Activated CD8-positive, alpha-beta memory T cell treated with anti-CD3 and anti-CD28 coated beads for 24 hours (primary cell): ENCODE results near the gene SUPT5H.
"Not testable (repeated sequence)": the region's sequence is repeated elsewhere in the genome, so short reads cannot be mapped to it uniquely, and the experiment has no call there.

Experiments used
- DNase-seq: peaks from one replicate; pipeline ENCODE4 v3.0.0-alpha.2; 2020

The SUPT5H gene

DNA sequence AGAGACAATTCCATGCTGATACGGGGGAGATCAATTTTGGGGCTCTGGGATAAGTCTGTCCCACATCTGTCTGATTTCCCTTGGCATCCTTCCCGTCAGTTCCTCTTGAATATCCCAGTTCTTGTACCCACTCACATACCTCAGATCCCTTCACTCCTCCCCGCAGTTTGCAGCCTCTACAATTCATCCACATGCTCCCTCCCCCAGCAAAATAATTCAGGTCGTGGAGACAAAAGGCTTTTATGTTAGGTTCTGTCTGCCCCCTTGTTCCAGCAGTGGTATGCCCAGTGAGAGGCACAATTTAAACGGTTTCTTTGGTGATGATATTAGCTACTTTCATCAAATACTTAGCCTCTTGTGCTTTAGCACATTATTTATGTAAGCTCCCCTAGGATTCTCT is 19.2 kb upstream of the SUPT5H start:
- DNase-seq, result no peak

DNA sequence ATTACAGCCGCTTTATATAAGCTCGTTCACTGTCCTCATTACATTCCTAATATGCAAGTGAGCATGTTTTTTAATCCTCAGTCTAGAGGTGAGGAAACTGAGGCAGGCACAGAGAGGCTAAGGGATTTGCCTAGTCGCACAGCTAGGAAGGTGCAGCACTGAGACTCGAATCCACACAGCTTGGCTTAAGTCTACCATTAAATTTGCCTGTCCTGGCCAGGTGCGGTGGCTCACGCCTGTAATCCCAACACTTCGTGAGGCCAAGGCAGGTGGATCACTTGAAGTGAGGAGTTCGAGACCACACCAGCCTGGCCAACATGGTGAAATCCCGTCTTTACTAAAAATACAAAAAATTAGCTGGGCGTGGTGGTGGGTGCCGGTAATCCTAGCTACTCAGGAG is 17.7 kb upstream of the SUPT5H start:
- no peak for DNase-seq

DNA sequence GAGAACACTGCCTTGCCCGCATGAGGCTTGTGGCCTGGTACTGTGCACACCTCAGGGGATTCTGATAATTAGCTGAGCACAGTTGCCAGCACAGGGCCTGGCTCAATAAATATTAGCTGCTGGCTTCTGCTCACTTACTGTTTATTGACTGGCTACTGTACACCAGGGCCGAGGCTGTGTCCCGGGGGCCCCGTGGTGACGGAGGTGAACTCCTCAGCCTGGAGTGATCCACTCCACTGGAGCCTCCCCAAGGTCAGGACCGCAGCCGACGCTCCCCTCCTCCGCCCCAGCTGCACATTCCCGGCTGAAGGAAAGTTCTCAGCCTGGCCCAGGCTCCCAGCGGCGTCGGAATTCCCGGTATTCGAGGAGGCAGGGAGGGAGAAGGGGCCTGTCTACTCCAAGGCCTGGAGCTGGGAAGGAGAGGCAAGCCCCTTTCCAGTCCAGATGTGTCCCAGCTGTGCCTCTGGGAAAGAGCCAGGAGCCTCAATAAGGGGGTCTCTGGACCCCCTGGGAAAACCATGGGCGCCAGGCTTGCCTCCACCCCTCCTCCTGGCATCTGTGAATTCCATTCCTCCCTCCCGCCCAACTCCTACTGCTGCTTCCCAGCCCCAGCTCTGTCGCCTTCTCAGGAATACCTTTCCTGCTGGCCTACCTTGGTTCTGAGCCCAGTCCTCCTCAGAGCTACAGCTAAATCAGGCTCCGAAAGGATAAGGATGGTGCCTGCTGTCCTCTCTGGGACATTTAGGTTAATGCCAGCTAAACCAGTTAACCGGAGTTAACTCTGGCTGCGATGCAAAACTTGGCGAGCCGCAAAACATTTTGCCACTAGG is 16.9 kb upstream of the SUPT5H start:
- no peak for DNase-seq

DNA sequence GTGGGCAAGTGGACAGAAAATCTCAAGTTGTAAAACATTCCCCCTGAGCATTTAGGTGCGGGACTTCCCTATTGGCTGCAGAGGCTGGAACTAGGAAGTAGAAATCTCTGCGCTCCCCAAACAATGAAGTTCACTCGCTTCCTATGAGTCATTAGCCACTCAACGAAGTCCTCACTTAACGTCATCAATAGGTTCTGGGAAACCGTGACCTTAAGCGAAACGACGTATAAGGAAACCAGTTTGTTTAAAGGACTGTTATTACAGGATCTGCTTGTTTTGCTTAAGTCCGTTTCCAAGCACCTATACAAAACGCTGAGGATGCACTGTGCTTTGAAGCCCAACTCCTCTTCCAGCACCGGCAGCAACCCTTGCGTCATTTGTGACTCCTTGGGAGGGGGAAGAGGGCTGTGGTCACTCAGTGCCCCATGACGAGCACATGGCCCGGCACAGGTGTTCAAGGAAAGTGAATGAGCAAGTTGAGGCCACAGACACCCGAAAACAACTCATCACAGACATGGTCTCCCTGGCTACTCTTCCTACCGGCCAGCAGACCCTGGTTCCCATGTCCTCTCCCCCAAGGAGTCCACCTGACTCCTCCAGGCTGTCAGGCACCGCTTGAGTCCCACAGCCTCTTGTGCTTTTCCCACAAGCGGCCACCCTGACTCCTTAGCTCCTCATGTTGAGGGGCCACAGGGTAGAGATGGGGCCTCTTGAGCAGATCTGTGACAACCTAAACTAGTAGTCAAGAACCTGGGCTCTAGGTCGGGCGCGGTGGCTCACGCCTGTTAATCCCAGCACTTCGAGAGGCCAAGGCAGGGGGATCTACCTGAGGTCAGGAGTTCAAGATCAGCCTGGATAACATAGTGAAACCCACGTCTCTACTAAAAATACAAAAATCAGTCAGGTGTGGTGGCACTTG is 14.4 kb upstream of the SUPT5H start:
- peak; percentile 83 for DNase-seq

DNA sequence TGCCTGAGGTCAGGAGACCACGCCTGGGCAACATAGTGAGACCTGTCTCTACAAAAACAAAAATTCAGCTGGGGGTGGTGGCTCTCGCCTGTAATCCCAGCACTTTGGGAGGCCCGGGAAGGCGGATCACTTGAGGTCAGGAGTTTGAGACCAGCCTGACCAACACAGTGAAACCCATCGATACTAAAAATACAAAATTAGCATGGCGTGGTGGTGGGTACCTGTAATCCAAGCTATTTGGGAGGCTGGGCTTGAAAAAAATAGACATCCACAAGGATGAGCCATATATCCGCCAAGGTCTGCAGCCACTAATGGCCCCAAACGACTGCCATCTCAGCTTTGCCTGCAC is 12.7 kb upstream of the SUPT5H start:
- DNase-seq, result no peak

DNA sequence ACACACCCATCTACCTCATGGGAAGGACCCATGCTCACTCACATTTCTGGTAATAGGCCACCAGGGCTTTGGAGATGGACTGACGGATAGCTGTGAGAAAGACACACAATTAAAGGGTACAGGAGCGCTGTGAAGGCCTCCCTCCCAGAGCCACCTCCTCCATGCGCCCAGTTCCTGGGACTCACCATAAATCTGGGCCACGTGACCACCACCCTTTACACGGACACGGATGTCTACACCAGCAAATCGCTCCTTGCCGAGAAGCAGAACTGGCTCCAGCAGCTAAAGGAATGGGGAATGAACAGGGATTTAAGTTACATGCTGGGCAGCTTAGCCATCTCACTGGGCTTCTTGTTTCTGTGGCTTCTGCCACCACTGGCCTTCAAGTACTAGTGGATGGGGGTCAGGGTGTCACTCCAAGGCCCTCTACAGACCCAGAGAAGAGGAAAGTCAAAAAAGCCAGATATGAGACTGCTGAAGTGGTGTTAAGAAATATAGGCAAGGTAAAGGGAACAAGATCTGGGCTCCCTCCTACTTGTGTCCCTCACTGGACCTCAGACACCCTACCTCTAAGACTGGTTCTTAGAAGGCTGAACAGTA is 11.8 kb upstream of the SUPT5H start:
- DNase-seq, result no peak

DNA sequence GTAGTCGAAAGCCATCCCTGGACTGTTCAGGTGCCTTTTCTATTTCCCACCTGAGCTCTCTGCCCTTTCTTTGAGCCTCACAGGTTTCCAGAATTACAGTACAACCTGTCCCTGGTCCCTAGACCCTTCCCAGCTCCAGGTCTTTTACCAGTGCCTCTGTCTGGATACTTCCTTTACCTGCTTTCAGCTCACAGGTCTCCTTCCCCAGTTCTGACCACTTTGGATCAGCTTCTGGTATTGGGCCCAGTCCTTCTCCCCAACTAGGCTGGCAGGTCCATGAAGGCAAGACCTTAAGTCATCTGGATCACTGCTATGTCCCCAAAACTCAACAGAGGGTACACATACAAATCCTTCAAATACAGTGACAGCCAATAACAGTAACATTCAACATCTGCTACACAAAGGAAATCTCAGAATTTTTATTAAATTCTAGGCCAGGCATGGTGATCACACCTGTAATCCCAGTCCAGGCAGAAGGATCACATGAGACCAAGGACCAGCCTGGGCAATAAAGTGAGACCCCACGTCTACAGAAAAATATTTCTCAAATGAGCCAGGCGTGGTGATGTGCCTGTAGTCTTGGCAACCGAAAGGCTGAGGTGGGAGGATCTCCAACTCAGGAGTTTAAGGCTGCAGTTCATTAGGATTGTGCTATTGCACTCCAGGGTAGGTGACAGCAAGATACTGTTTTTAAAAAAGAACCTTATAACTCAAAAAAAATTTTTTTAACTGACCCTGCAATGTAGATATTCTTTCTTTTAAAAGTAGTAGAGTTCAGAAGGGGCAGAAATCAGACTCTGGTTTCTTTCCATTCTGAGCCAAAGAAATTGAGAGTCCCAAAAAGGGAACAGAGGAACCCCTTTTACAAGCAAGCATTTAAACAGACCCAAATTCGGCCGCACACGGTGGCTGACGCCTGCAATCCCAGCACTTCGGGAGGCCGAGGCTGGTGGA is 11.0 kb upstream of the SUPT5H start:
- no peak for DNase-seq

DNA sequence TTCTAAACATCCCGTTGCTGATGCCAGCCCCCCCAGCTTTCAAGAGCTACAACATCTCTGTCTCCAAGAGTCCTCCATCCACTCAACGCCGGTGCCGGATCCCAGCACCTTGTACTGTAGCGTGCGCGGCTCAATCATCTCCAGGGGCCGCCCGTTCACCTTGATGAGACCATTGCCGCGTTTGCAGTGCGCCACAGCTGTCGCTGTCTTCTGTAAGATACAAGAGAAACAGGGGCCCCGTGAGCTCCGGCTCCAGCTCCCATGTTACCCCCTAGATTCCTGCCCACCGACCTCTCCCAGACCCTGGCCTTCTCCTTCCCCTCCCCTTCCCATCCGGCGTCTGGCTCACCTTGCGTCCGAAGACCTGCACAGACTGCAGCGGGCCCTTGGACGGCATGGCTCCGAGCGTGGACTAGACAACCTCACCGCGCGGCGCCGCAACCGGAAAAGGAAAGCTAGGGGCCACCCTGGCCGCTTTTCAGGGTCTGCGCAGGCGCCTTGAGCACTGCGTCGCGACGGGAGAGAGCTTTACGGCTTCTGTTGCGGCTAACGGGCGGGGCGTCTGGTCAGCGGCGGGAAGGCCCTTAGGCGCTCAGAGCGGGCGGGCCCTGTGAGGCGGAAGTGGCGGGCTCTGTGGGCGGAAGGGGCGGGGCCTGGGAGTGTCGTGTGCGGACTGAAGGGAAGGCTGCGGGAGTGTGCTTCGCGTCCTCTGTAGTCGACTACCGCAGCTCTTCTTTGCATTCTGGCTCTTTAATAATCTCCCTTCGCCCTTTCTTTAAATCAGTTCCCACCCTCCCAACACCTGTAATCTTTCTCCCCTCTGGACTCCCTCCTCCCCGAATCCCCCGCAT is 9.7 kb upstream of the SUPT5H start, which contains the start of gene RPS16:
RPS16 (minus strand) TSS at position 451 of the 851 bp plus-strand sequence; CDS start at position 397, 54 bp downstream.
- peak; percentile 99 for DNase-seq

DNA sequence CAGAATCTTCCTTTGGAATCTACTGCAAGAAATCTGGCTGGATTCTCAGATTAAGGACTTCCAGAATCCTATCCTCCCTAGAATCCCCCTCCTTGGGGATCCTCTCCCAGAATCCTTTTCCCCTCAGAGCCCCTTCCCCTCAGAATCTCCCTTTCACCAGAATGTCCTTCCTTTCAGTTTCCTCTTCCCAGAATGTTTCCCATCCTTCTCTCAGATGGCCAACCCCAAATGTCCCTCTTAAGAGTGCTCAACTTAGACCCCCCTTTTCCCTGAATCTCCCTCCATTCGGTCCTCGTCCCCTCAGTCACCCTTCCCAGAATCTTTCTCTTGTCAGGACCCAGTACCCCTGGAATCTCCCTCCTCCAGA is 9.0 kb upstream of the SUPT5H start:
- no peak for DNase-seq

DNA sequence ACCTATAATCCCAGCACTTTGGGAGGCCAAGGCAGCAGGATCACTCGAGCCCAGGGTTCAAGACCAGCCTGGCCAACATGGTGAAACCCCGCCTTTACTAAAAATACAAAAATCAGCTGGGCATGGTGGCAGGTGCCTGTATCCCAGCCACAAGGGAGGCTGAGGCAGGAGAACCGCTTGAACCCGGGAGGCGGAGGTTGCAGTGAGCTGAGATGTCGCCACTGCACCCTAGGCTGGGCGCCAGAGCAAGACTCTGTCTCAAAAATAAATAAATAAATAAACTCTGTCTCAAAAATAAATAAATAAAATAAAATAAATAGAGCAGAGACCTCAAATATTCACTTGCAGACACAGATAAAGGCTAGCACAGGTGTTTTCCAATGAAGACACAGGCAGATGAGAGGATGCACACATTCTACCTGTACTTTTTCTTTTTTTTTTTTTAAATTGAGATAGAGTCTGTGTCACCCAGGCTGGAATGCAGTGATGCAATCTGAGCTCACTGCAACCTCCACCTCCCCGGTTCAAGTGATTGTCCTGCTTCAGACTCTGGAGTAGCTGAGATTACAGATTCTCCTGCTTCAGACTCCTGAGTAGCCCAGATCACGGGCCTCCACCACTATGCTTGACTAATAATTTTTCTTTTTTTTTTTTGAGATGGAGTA is 7.0 kb upstream of the SUPT5H start:
- no peak for DNase-seq

DNA sequence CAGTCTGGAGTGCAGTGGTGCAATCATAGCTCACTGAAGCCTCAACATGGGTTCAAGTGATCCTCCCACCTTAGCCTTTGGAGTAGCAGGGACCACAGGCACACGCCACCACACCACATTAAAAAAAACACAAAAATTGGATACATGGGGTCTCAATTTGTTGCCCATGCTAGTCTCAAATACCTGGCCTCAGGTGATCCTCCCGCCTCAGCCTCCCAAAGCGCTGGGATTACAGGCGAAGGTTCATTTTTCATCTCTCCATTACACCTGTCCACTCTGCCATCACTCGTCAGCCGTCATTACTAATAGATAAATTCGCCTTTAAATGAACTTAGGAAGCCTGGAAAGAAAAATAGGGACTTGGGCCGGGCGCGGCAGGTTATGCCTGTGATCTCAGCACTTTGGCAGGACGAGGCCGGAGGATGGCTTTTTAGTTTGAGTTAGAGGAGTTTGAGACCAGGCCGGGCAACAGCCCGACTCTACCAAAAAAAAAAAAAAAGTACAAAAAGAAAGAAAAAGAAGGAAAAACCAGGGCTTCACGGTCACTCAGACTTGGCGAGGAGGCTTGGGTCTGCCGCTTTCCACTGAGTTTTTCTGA is 685 bp upstream of the SUPT5H start:
- DNase-seq, result peak; percentile 66

DNA sequence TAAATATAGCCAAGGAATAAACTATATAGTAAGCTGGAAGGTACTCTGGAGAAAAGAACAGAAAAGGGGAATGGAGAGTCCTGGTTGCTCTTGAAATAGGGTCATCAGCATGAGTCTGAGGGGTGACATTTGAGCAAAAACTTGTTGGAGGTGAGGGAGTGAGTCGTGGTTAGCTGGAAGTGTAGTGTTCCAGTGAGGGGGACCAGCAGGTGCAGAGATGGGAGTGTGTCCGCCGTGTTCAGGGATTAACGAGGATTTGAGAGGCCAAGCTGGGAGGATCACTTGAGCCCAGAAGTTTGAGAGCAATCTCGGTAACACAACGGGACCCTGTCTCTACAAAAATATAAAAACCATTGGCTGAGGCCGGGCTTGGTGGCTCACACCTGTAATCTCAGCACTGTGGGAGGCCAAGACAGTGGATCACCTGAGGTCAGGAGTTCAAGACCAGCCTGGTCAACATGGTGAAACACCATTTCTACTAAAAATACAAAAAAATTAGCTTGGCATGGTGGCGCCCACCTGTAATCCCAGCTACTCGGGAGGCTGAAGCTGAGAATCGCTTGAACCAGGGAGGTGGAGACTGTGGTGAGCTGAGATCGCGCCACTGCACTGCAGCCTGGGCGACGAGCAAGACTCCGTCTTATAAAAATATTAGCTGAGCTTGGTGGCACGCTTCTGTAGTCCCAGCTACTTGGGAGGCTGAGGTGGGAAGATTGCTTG is 1.1 kb downstream of the SUPT5H start:
- no peak for DNase-seq

DNA sequence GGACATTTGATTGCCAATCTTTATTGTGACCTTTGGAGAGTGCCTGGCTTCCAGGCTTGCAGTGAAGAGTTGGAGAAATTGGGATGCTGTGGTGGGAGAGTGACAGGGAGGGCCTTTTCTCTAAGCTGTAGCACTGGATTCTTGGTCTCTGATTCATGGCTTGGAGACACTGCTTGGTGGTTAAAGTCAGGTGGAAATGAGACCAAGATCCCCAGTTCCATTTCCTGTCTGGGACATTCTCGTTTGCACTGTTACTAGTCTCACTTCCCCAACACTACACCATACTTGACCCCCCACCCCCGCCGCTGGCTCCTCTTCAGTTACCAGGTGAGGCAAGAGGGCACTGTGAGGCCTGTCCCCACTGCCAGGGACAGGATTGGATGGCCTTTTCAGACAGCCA is 2.9 kb downstream of the SUPT5H start:
- no peak for DNase-seq

DNA sequence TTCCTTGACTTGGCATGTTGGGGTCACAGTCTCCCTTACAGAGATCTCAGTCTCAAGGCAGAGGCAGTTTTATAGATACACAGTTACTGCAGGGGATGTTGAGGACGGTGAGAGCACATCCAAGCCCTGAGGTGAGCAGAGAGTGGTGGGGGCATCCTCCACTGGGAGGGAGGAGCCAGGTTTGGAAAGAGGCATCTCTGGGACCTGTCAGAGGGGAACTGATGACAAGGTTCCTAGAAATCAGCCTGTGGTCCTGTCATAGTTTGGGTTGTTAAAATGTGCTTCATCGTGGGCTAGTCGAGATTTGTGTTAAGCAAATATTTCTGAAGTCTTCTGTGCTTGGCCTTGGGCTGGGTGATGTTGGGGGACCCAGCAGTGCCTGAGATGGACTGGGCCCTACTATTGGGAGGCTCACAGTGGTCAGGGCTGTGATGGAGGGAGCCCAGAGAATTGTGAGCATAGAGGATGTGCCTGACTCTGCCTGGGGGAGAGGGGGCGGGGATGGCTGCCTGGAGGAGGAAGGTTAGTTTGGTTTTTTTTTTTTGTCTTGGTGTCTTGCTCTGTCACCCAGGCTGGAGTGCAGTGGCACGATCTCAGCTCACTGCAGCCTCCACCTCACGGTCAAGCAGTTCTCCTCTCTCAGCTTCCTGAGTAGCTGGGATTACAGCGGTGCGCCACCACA is 3.9 kb downstream of the SUPT5H start:
- DNase-seq, result no peak

DNA sequence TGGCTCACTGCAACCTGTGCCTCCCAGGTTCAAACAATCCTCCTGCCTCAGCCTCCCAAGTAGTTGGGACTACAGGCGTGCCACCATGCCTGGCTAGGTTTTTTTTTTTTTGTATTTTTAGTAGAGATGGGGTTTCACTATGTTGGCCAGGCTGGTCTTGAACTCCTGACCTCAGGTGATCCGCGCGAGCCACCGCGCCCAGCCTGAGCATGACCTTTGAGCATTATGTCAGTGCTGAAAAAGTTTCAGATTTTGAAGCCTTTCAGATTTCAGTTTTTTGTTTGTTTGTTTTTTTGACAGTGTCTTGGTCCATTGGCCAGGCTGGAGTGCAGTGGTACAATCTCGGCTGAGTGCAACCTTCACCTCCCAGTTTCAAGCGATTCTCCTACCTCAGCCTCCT is 5.9 kb downstream of the SUPT5H start:
- not testable (repeated sequence) for DNase-seq

DNA sequence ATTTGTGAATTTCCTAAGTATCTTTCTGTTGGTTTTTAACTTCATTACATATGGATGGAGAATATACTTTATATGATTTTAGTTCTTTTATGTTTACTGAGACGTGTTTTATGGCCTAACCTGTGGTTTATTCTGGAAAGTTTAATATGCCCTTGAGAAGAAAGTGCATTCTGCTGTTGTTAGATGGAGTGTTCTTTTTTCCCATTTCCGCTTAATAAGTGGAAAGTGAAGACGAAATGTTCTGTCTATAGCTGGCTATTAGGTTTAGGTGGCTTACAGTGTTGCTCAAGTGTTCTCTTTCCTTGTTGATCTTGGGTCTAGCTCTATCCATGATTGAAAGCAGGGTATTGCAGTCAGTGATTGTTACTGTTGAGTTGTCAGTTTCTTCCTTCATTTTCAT is 18.0 kb downstream of the SUPT5H start:
- DNase-seq, result no peak

DNA sequence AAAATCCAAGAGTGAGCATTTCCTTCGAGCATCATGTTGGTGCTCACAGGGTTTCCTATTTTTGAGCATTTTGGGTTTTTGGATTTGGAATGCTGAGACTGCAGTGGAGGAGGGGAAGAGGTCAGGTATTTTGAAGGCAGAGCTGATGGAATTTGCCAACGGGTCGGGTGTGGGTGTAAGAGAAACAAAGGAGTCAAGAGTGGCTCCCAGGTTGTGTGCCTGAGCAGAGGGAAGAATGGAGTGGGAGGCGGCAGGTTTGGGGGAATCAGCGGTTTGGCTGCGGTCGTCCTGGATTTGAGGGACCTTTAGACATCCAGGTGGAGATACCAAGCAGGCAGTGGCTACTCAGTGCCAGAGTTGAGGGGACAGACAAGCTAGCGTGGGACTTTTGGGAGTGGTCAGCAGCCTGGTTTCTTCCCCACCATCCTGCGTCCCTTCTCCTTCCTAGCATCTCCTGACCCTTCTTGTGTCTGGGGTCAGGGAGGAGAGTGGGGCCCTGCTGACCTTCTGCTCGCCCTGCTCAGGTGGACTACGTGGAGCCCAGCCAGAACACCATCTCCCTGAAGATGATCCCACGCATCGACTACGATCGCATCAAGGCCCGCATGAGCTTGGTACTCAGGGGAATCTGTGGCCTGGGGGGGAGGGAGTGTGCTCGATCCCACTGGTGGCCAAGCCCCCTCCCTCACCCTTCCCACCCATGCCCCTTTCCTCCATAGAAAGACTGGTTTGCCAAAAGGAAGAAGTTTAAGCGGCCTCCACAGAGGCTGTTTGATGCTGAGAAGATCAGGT is 20.8 kb downstream of the SUPT5H start:
- no peak for DNase-seq

DNA sequence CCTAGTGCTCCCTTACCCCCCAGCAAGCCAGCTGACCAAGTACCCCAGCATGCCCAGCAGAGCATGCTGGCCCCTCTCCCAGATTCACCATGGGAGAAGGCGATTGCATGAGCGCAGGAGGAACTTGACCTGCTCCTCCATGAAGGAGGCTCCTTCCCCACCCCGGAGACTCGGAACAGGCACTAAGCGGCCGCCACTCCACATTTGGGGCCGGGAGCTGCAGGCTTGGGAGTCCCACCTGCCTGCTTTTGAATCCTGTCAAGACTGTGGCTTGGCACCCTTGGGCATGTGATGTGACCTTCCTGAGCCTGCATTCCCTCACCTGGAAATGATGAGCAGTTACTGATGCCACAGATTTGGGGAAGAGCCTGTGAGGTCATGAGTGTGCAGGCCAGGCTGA is 22.6 kb downstream of the SUPT5H start:
- no peak for DNase-seq
